Stimulated activated naive CD4-positive, alpha-beta T cell (primary cell): ENCODE data around the gene COL8A1.

Source experiments
- DNase-seq, 6 experiments: peaks; one replicate each; lab custom pipeline; 2025; lab: John Stamatoyannopoulos, UW

Gene COL8A1

GRCh38 chr3:99845331-99845730 lies 206.9 kb downstream of the COL8A1 start:
- no peak for DNase-seq

GRCh38 chr3:99845999-99846398 lies 207.6 kb downstream of the COL8A1 start:
- DNase-seq: no peak

GRCh38 chr3:99846477-99847160 lies 208.2 kb downstream of the COL8A1 start:
- DNase-seq: no peak

- DNase-seq: no peak
These were observed 210.0 kb downstream of the COL8A1 start for GRCh38 chr3:99848433-99848832.
